BE2C (cell line): ENCODE measurements around the gene PLCXD1. TPM values are rescaled to one million over a fixed set of nuclear protein-coding genes. Genes with fewer than 3 reads are reported as not detected.
"Not testable (repeated sequence)": the region's sequence is repeated elsewhere in the genome, so short reads cannot be mapped to it uniquely, and the experiment has no call there.

ENCODE experiments used
- DNase-seq: peaks from one replicate; pipeline ENCODE4 v3.0.0-alpha.2; 2020
- H3K27me3 ChIP-seq: fragments of 250-450 bp; sonication (Bioruptor Pico); 2 replicates; pipeline ENCODE4 v1.5.1; 2020; ENCODE audit warnings: mild to moderate bottlenecking
- H3K36me3 ChIP-seq: fragments of 250-450 bp; sonication (Bioruptor Pico); 2 replicates; pipeline ENCODE4 v1.5.1; 2020; ENCODE audit warnings: mild to moderate bottlenecking
- H3K4me1 ChIP-seq: fragments of 250-450 bp; sonication (Bioruptor Pico); 2 replicates; pipeline ENCODE4 v1.5.1; 2020
- H3K4me3 ChIP-seq: 2 replicates; pipeline ENCODE4 v1.5.1; 2011; ENCODE audit warnings: low read depth, low read length
- H3K9me3 ChIP-seq: fragments of 250-450 bp; sonication (Bioruptor Pico); 2 replicates; pipeline ENCODE4 v1.5.1; 2020
- CTCF ChIP-seq: IDR thresholded peaks from 2 replicates; pipeline ENCODE4 v1.5.1; 2012; ENCODE audit warnings: mild to moderate bottlenecking, low read depth, low read length
- polyA plus RNA-seq: library from polyadenylated mRNA; unstranded; fragments of >200 nt; gene quantifications from one replicate; pipeline ENCODE4 v1.2.1, GENCODE V29; 2012; ENCODE audit warnings: low read depth, missing spikeins; ENCODE audit not compliant: insufficient read length, insufficient read depth

Gene PLCXD1
- polyA plus RNA-seq = 19.4 TPM

DNA sequence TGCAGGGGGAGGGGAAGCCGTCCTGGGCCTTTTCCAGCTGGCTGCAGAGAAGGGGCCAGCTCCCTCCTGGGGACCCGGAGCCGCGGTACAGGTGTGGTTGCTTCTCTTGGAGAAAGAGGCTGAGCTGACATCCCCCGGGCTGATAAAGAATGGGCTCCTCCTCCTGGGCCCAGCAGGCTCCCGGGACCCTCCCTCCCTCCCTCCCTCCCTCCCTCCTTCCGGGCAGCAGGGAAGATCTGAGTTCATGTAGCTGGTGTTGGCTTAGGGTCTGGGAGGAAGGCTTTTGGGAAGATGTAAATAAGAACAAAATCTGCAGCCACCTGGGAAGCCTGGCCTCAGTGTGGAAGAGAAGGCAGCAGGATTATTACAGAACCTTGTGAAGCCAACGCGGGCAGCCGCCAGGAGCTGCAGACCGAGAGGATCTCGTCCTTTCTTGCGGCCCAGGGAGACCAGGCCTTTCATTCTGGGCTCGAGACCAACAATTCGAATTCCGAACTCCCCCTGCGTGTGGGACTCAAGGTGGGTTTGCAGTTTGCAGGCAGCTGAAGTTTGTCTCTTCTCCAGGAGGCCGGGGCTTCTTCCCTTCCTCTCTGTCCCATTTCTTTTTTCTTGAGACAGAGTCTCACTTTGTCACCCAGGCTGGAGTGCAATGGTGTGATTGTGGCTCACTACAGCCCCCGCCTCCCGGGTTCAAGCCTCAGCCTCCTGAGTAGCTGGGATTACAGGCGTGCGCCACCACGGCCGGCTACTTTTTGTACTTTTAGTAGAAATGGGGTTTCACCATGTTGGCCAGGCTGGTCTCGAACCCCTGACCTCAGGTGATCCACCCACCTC lies at the start of gene PLCXD1:
TSS of gene PLCXD1 (plus strand) at position 216 of the 834 bp plus-strand sequence. CDS start 2,807 bp downstream, outside the sequence.
- peak within 1 kb of the TSS; percentile 41 for H3K4me3 ChIP-seq

GRCh38 chrX:231637-232277 lies 49.4 kb upstream of the PLCXD1 start:
- not testable (repeated sequence) for H3K4me1 ChIP-seq, H3K36me3 ChIP-seq, H3K9me3 ChIP-seq, H3K4me3 ChIP-seq, H3K27me3 ChIP-seq, DNase-seq

More for the DNA sequence above, at the start of gene PLCXD1:
- peaks cover 4% of the 10 kb centered on the region; the same call in 1 of the 2 replicates for H3K27me3 ChIP-seq
- peak; percentile 38 for DNase-seq
- no peak for TF ChIP-seq CTCF
- H3K36me3 ChIP-seq = no peaks in the 10 kb centered on the region
- no peaks in the 10 kb centered on the region for H3K9me3 ChIP-seq
- no peaks in the 10 kb centered on the region for H3K4me1 ChIP-seq

DNA sequence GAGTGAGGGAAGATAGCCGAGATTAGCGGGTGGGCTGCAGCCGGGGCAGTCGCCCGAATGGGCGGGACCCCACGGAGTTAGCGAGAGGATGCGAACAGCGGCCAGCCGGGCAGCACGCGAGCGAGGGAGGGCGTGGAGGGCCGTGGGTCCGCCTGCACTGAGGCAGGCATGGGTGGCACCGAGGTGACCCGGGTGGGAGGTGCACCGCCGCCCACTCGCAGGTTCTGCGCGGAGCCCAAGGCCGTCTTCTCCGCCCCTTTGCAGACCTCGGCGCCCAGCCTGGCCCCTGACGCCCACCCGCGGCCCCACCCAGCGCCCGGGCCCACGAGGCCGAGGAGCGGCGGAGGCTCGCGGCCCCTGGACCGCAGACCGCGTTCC lies 48.9 kb upstream of the PLCXD1 start:
- not testable (repeated sequence) for H3K9me3 ChIP-seq, H3K4me3 ChIP-seq, DNase-seq, H3K4me1 ChIP-seq, H3K27me3 ChIP-seq, H3K36me3 ChIP-seq

DNA sequence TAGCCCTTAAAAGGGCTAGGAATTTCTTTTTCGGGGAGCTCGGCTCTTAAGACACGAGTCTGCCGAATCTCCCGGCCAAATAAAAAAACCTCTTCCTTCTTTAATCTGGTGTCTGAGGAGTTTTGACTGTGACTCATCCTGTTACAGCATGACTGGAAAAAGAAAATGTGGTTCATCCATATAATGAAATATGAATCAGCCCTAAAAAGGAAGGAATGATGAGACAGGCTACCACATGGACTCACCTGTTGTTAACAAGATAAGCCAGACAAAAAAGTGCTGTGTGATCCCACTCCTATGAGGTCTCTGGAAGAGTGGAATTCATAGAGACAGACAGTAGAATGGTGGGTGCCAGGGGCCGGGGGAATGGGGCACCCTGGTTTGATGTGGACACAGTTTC lies 45.0 kb upstream of the PLCXD1 start:
- not testable (repeated sequence) for H3K4me3 ChIP-seq, H3K27me3 ChIP-seq, DNase-seq, H3K4me1 ChIP-seq, H3K36me3 ChIP-seq, H3K9me3 ChIP-seq

DNA sequence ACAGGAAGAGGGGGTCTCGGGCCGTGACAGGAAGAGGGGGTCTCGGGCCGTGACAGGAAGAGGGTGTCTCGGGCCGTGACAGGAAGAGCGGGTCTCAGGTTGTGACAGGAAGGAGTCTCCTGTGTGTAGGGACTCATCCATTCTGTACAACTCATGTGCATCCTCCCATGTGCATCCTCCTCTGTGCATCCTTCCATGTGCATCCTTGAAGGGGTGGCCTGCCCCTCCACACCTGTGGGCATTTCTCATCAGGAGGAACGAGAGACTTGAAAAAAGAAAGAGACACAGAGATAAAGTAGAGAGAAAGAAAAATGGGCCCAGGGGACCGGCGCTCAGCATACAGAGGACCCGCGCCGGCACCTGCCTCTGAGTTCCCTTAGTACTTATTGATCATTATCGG lies 30.2 kb upstream of the PLCXD1 start:
- Histone ChIP-seq H3K36me3 (no peaks in the 10 kb centered on the region), H3K4me1 (no peaks in the 10 kb centered on the region), H3K9me3 (no peaks in the 10 kb centered on the region), H3K27me3 (no peaks in the 10 kb centered on the region), H3K4me3 (no peak overlapping the region)
- DNase-seq = no peak
- no peak for TF ChIP-seq CTCF

DNA sequence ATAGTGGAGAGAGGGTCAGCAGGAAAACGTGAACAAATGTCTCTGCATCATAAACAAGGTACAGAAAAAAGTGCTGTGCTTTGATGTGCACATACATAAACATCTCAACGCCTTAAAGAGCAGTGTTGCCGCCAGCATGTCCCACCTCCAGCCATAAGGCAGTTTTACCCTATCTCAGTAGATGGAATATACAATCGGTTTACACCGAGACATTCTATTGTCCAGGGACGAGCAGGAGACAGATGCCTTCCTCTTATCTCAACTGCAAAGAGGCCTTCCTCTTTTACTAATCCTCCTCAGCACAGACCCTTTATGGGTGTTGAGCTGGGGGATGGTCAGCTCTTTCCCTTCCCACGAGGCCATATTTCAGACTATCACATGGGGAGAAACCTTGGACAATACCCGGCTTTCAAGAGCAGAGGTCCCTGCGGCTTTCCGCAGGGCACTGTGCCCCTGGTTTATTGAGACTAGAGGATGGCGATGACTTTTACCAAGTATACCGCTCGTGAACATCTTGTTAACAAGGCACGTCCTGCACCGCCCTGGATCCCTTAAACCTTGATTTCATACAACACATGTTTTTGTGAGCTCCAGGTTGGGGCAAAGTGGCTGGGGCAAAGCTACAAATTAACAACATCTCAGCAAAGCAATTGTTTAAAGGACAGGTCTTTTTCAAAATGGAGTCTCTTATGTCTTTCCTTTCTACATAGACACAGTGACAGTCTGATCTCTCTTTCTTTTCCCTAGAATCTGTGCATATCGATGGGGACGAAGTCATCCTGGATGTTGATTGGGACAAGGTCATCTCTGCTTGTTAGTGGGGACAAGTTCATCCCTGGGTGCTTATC lies 29.6 kb upstream of the PLCXD1 start:
- H3K9me3 ChIP-seq, H3K27me3 ChIP-seq, H3K4me3 ChIP-seq, H3K36me3 ChIP-seq, DNase-seq, H3K4me1 ChIP-seq: not testable (repeated sequence)

- no peaks in the 10 kb centered on the region for H3K27me3 ChIP-seq
- H3K36me3 ChIP-seq = no peaks in the 10 kb centered on the region
- no peaks in the 10 kb centered on the region for H3K4me1 ChIP-seq
- H3K9me3 ChIP-seq = no peaks in the 10 kb centered on the region
- DNase-seq = no peak
- no peak overlapping the region for H3K4me3 ChIP-seq
- TF ChIP-seq CTCF = no peak
Observed at GRCh38 chrX:252244-252956, 28.8 kb upstream of the PLCXD1 start.
